Naive thymus-derived CD4-positive, alpha-beta T cell (primary cell): ENCODE results near the gene MARCHF5. TPM values are rescaled to one million over a fixed set of nuclear protein-coding genes. Genes with fewer than 3 reads are reported as not detected.

Source experiments
- ATAC-seq: fragments of 150-1000 bp; cut with Tn5 transposase; 2 replicates; pipeline ENCODE4 v1.10.0; 2021; ENCODE audit warnings: mild to moderate bottlenecking, moderate library complexity
- CTCF ChIA-PET: fragments of 350-600 bp; sonication (Branson Sonifier 250); formaldehyde crosslinking; loops from one replicate; lab custom pipeline; 2021; ENCODE audit warnings: antibody characterized with exemption; lab: Charles Lee
- POLR2A ChIA-PET: fragments of 350-600 bp; sonication (Branson Sonifier 250); formaldehyde crosslinking; loops from one replicate; lab custom pipeline; 2021; ENCODE audit warnings: antibody characterized with exemption, inconsistent platforms; lab: Charles Lee
- DNase-seq, 9 donors: peaks; one replicate each; pipeline versions ENCODE4 v3.0.0 to v3.0.0-alpha.2; 2020 to 2022; ENCODE audit warnings: mixed read lengths in 1 of 9
- H3K27ac ChIP-seq: one replicate; pipeline ENCODE4 v1.7.0; 2013; ENCODE audit warnings: mild to moderate bottlenecking, low read depth, low read length, moderate library complexity
- H3K27me3 ChIP-seq, 2 donors: one replicate each; pipeline ENCODE4 v1.7.0; 2013; ENCODE audit warnings: low read length in 2 of 2, mild to moderate bottlenecking in 2 of 2, moderate library complexity in 2 of 2; ENCODE audit not compliant: control insufficient read depth in 2 of 2, insufficient read depth in 2 of 2
- H3K36me3 ChIP-seq, 3 experiments: 1 replicate in 2 of 3; 2 replicates in 1 of 3; pipeline ENCODE4 v1.7.0; 2013; ENCODE audit warnings: low read length in 3 of 3, mild to moderate bottlenecking in 3 of 3, moderate library complexity in 1 of 3; ENCODE audit not compliant: insufficient read depth in 3 of 3, control insufficient read depth in 2 of 3
- H3K4me1 ChIP-seq, 2 donors: one replicate each; pipeline ENCODE4 v1.7.0; 2013; ENCODE audit warnings: low read length in 2 of 2, mild to moderate bottlenecking in 2 of 2, moderate library complexity in 1 of 2; ENCODE audit not compliant: control insufficient read depth in 2 of 2, insufficient read depth in 2 of 2
- H3K4me3 ChIP-seq: 2 replicates; pipeline ENCODE4 v1.7.0; 2013; ENCODE audit warnings: mild to moderate bottlenecking, low read length
- H3K9me3 ChIP-seq, 3 experiments: 1 replicate in 2 of 3; 2 replicates in 1 of 3; pipeline ENCODE4 v1.7.0; 2013; ENCODE audit warnings: low read length in 3 of 3; ENCODE audit not compliant: control insufficient read depth in 2 of 3
- H3K27ac Mint-ChIP-seq, 9 donors: one replicate each; pipeline ENCODE4 v1.8.0; 2020 to 2022; ENCODE audit warnings: mixed read lengths in 9 of 9, mild to moderate bottlenecking in 8 of 9, moderate library complexity in 5 of 9, inconsistent platforms in 2 of 9
- H3K27me3 Mint-ChIP-seq, 5 donors: one replicate each; pipeline ENCODE4 v1.8.0; 2021 to 2022; ENCODE audit warnings: mixed read lengths in 5 of 5, mild to moderate bottlenecking in 1 of 5
- H3K36me3 Mint-ChIP-seq, 5 donors: one replicate each; pipeline ENCODE4 v1.8.0; 2020 to 2022; ENCODE audit warnings: mixed read lengths in 5 of 5, mild to moderate bottlenecking in 3 of 5, inconsistent platforms in 1 of 5
- H3K4me1 Mint-ChIP-seq, 7 donors: one replicate each; pipeline ENCODE4 v1.8.0; 2020 to 2022; ENCODE audit warnings: mixed read lengths in 7 of 7, mild to moderate bottlenecking in 3 of 7, inconsistent platforms in 1 of 7
- H3K4me3 Mint-ChIP-seq, 10 donors: one replicate each; pipeline ENCODE4 v1.8.0; 2020 to 2022; ENCODE audit warnings: mild to moderate bottlenecking in 10 of 10, mixed read lengths in 10 of 10, moderate library complexity in 6 of 10, inconsistent platforms in 2 of 10
- H3K9me3 Mint-ChIP-seq, 11 donors: one replicate each; pipeline ENCODE4 v1.8.0; 2020 to 2022; ENCODE audit warnings: mixed read lengths in 11 of 11, mild to moderate bottlenecking in 4 of 11, inconsistent platforms in 1 of 11, moderate library complexity in 1 of 11
- intact Hi-C, 2 donors: fragments of 100-400 bp; cut with micrococcal nuclease; formaldehyde crosslinking; loops; one replicate each; pipeline ENCODE4 v1.15.1; 2023
- polyA plus RNA-seq, 2 donors: library from polyadenylated mRNA; unstranded; fragments of 300-500 nt; fragmentation: Illumina TruSeq; gene quantifications; one replicate each; pipeline ENCODE4 v1.2.3, GENCODE V29; 2021
- total RNA-seq, 6 experiments: library from RNA in 5 of 6; stranded (reverse) in 5 of 6; gene quantifications; 1 replicate in 5 of 6; 2 replicates in 1 of 6; pipeline ENCODE4 v1.2.3 and lab custom pipeline; 2021 to 2026

The MARCHF5 gene
- total and polyA plus RNA-seq, 7 experiments from 2014 or later = 18.3 to 37.1 (median 29.3) TPM

DNA sequence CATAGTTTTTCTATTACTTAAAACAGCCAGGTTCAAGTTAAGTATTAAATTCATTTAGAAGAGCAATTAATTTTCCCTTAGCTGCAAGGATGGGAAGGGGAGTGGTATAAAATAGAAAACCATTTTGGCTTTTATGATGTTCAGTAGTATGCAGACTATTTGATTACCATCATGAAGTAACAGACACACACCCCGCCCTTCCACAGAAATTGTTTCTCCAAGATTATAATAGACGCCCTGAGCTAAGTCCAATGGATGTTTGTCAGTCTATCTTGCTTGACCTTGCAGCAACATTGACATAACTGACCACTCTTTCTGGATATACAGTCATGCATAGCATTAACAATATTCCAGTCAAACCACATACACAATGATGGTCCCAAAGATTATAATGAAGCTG, 42.4 kb upstream of the MARCHF5 start:
- H3K4me3 Mint-ChIP-seq = no peak overlapping the region
- H3K4me3 ChIP-seq = no peak overlapping the region
- peaks cover 0 to 5% (median 0%) of the 10 kb centered on the region in 5 donors for H3K36me3 Mint-ChIP-seq
- H3K27ac ChIP-seq = no peak overlapping the region
- H3K4me1 ChIP-seq = no peaks in the 10 kb centered on the region
- H3K36me3 ChIP-seq = no peaks in the 10 kb centered on the region
- intact Hi-C loops = loop anchor here in 1 of 2 donors (10.0 kb wide), 2 partner anchors 606 to 1246 kb away; partner anchors contain the start of gene CEP55
- ChIA-PET CTCF (no interaction called here), POLR2A (no interaction called here)
- no peaks in the 10 kb centered on the region for H3K27me3 ChIP-seq
- H3K9me3 ChIP-seq = no peaks in the 10 kb centered on the region
- H3K9me3 Mint-ChIP-seq = no peaks in the 10 kb centered on the region
- H3K27ac Mint-ChIP-seq = no peak overlapping the region
- DNase-seq (no peak), ATAC-seq (no peak)
- peaks cover 0 to 2% (median under 1%) of the 10 kb centered on the region in 7 donors for H3K4me1 Mint-ChIP-seq
- H3K27me3 Mint-ChIP-seq = no peaks in the 10 kb centered on the region

GRCh38 chr10:92263396-92263795, 27.6 kb upstream of the MARCHF5 start:
- no peak overlapping the region for H3K27ac Mint-ChIP-seq
- no peak for ATAC-seq
- Histone ChIP-seq H3K4me1 (no peaks in the 10 kb centered on the region), H3K27me3 (no peaks in the 10 kb centered on the region), H3K27ac (no peak overlapping the region), H3K4me3 (no peak overlapping the region), H3K36me3 (no peaks in the 10 kb centered on the region), H3K9me3 (no peaks in the 10 kb centered on the region)
- ChIA-PET CTCF (no interaction called here), POLR2A (no interaction called here)
- intact Hi-C loops = no loop called here
- H3K9me3 Mint-ChIP-seq = no peaks in the 10 kb centered on the region
- peaks cover 0 to 13% (median 0%) of the 10 kb centered on the region in 7 donors for H3K4me1 Mint-ChIP-seq
- H3K27me3 Mint-ChIP-seq = no peaks in the 10 kb centered on the region
- peaks cover 0 to 7% (median 3%) of the 10 kb centered on the region in 5 donors for H3K36me3 Mint-ChIP-seq
- DNase-seq = no peak
- H3K4me3 Mint-ChIP-seq = no peak overlapping the region

- Mint-ChIP-seq H3K4me1 (peaks cover 0 to 13% (median 0%) of the 10 kb centered on the region in 7 donors), H3K36me3 (peaks cover 0 to 10% (median 3%) of the 10 kb centered on the region in 5 donors), H3K9me3 (no peaks in the 10 kb centered on the region), H3K27me3 (no peaks in the 10 kb centered on the region), H3K27ac (no peak overlapping the region), H3K4me3 (no peak overlapping the region)
- H3K4me1 ChIP-seq = no peaks in the 10 kb centered on the region
- DNase-seq = no peak
- no peak for ATAC-seq
- no peak overlapping the region for H3K27ac ChIP-seq
- ChIA-PET POLR2A (no interaction called here), CTCF (no interaction called here)
- H3K36me3 ChIP-seq = no peaks in the 10 kb centered on the region
- intact Hi-C loops = no loop called here
- H3K27me3 ChIP-seq = no peaks in the 10 kb centered on the region
- H3K4me3 ChIP-seq = no peak overlapping the region
- H3K9me3 ChIP-seq = no peaks in the 10 kb centered on the region
Measured at GRCh38 chr10:92264249-92264648, 26.7 kb upstream of the MARCHF5 start.

- Histone ChIP-seq H3K27ac (no peak overlapping the region), H3K27me3 (no peaks in the 10 kb centered on the region), H3K36me3 (no peaks in the 10 kb centered on the region), H3K4me3 (no peak overlapping the region), H3K4me1 (no peaks in the 10 kb centered on the region), H3K9me3 (no peaks in the 10 kb centered on the region)
- POLR2A ChIA-PET = no interaction called here
- intact Hi-C loops = no loop called here
- H3K36me3 Mint-ChIP-seq = peaks cover 0 to 14% (median 5%) of the 10 kb centered on the region in 5 donors
- ATAC-seq = no peak
- DNase-seq = no peak
- no peak overlapping the region for H3K4me3 Mint-ChIP-seq
- no peak overlapping the region for H3K27ac Mint-ChIP-seq
- peaks cover 0 to 13% (median 0%) of the 10 kb centered on the region in 7 donors for H3K4me1 Mint-ChIP-seq
- peaks cover 0 to 3% (median 0%) of the 10 kb centered on the region in 11 donors for H3K9me3 Mint-ChIP-seq
- H3K27me3 Mint-ChIP-seq = no peaks in the 10 kb centered on the region
- CTCF ChIA-PET = no interaction called here
Measured at GRCh38 chr10:92265687-92266258, 25.2 kb upstream of the MARCHF5 start.

- Mint-ChIP-seq H3K27me3 (no peaks in the 10 kb centered on the region), H3K36me3 (peaks cover 0 to 16% (median 5%) of the 10 kb centered on the region in 5 donors), H3K9me3 (peaks cover 0 to 3% (median 0%) of the 10 kb centered on the region in 11 donors), H3K4me3 (no peak overlapping the region), H3K4me1 (peaks cover 0 to 13% (median 0%) of the 10 kb centered on the region in 7 donors), H3K27ac (no peak overlapping the region)
- ChIA-PET CTCF (interaction anchor here (0.6 kb wide), 1 partner anchor 36 kb away, joined by 3 read pairs; no protein-coding TSS in a partner anchor), POLR2A (no interaction called here)
- no peaks in the 10 kb centered on the region for H3K36me3 ChIP-seq
- ATAC-seq (no peak), DNase-seq (no peak)
- H3K4me3 ChIP-seq = no peak overlapping the region
- no peak overlapping the region for H3K27ac ChIP-seq
- intact Hi-C loops = no loop called here
- H3K4me1 ChIP-seq = no peaks in the 10 kb centered on the region
- H3K27me3 ChIP-seq = no peaks in the 10 kb centered on the region
- no peaks in the 10 kb centered on the region for H3K9me3 ChIP-seq
Measured at GRCh38 chr10:92267343-92267742, 23.6 kb upstream of the MARCHF5 start.

DNA sequence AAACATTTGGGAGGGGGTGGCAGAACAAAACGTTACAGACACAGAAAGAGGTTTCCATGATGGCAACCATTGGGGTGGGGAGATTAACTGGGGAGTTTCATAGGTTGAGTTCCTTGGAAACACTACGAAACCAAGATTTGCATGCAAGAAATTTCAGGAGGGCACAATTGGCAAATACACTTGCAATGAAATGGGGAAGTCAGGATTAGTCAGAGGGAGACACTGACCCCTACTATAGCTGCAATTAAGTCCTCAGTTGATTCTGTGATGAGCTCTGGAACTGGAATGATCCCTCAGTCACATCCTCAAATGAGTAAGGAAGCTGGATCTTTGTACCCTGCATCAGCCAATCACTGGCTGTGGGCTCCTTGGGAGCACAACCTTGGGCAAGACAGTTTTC, 22.2 kb upstream of the MARCHF5 start:
- Mint-ChIP-seq H3K27me3 (no peaks in the 10 kb centered on the region), H3K4me1 (peaks cover 0 to 13% (median 0%) of the 10 kb centered on the region in 7 donors), H3K27ac (no peak overlapping the region), H3K4me3 (no peak overlapping the region), H3K36me3 (peaks cover 0 to 17% (median 5%) of the 10 kb centered on the region in 5 donors), H3K9me3 (peaks cover 0 to 3% (median 0%) of the 10 kb centered on the region in 11 donors)
- CTCF ChIA-PET = no interaction called here
- H3K4me1 ChIP-seq = no peaks in the 10 kb centered on the region
- no peak for DNase-seq
- H3K4me3 ChIP-seq = no peak overlapping the region
- intact Hi-C loops = no loop called here
- H3K9me3 ChIP-seq = no peaks in the 10 kb centered on the region
- no peaks in the 10 kb centered on the region for H3K27me3 ChIP-seq
- ATAC-seq = no peak
- H3K36me3 ChIP-seq = no peaks in the 10 kb centered on the region
- H3K27ac ChIP-seq = no peak overlapping the region
- POLR2A ChIA-PET = no interaction called here

- DNase-seq (no peak), ATAC-seq (no peak)
- no peak overlapping the region for H3K27ac Mint-ChIP-seq
- Histone ChIP-seq H3K27ac (no peak overlapping the region), H3K36me3 (no peaks in the 10 kb centered on the region), H3K27me3 (no peaks in the 10 kb centered on the region), H3K4me3 (no peak overlapping the region), H3K4me1 (no peaks in the 10 kb centered on the region), H3K9me3 (no peaks in the 10 kb centered on the region)
- ChIA-PET CTCF (interaction anchor here (0.7 to 0.9 kb wide), 2 partner anchors 24 to 181 kb away, joined by 3 read pairs; no protein-coding TSS in a partner anchor), POLR2A (no interaction called here)
- peaks cover 0 to 5% (median 0%) of the 10 kb centered on the region in 11 donors for H3K9me3 Mint-ChIP-seq
- peaks cover 0 to 3% (median 0%) of the 10 kb centered on the region in 7 donors for H3K4me1 Mint-ChIP-seq
- H3K27me3 Mint-ChIP-seq = no peaks in the 10 kb centered on the region
- no peak overlapping the region for H3K4me3 Mint-ChIP-seq
- intact Hi-C loops = no loop called here
- peaks cover 0 to 23% (median 5%) of the 10 kb centered on the region in 5 donors for H3K36me3 Mint-ChIP-seq
Measured at GRCh38 chr10:92274071-92274470, 16.9 kb upstream of the MARCHF5 start.
